Measurements from ENCODE around the gene SOX4.

DNA sequence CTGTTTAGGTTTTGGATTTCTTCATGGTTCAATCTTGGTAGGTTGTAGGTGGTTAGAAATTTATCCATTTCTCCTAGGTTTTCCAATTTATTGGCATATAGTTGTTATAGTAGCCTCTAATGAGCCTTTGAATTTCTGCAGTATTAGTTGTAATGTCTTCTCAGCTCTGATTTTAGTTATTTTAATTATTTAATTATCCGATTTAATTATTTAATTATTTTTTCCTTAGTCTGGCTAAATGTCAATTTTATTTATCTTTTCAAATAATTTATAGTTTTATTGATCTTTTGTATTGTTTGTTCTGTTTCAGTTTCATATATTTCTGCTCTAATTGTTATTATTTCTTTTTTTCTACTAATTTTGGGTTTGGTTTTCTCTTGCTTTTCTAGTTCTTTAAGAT is 28.1 kb upstream of the SOX4 start:
- TF ChIP-seq, protein P1, sequence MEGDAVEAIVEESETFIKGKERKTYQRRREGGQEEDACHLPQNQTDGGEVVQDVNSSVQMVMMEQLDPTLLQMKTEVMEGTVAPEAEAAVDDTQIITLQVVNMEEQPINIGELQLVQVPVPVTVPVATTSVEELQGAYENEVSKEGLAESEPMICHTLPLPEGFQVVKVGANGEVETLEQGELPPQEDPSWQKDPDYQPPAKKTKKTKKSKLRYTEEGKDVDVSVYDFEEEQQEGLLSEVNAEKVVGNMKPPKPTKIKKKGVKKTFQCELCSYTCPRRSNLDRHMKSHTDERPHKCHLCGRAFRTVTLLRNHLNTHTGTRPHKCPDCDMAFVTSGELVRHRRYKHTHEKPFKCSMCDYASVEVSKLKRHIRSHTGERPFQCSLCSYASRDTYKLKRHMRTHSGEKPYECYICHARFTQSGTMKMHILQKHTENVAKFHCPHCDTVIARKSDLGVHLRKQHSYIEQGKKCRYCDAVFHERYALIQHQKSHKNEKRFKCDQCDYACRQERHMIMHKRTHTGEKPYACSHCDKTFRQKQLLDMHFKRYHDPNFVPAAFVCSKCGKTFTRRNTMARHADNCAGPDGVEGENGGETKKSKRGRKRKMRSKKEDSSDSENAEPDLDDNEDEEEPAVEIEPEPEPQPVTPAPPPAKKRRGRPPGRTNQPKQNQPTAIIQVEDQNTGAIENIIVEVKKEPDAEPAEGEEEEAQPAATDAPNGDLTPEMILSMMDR (IDR thresholded peaks at IDR 0.05) = no peak
- no peak for TF ChIP-seq POLR2A (IDR thresholded peaks at IDR 0.05)

All from lower leg skin (tissue), 3 donors.